AG20443 (cell line): Measurements from ENCODE around the gene KCNH5.

Experiments used
- DNase-seq: peaks from one replicate; pipeline ENCODE4 v3.0.0; 2012; ENCODE audit warnings: low spot score, mixed read lengths

The KCNH5 gene

GRCh38 chr14:62988967-62989366 is 56.3 kb downstream of the KCNH5 start:
- no peak for DNase-seq

GRCh38 chr14:62983821-62984220 is 61.4 kb downstream of the KCNH5 start:
- no peak for DNase-seq

- no peak for DNase-seq
Observed at GRCh38 chr14:62980693-62981092, 64.6 kb downstream of the KCNH5 start.

GRCh38 chr14:62957562-62957961 is 87.7 kb downstream of the KCNH5 start:
- DNase-seq: peak; percentile 19

GRCh38 chr14:62956413-62956812 is 88.8 kb downstream of the KCNH5 start:
- DNase-seq: no peak

- no peak for DNase-seq
Observed at GRCh38 chr14:62954165-62954564, 91.1 kb downstream of the KCNH5 start.

GRCh38 chr14:62952226-62952625 is 93.0 kb downstream of the KCNH5 start:
- DNase-seq: no peak

- DNase-seq: no peak
Observed at GRCh38 chr14:62947301-62947700, 98.0 kb downstream of the KCNH5 start.

- no peak for DNase-seq
Observed at GRCh38 chr14:62946221-62946620, 99.0 kb downstream of the KCNH5 start.

- DNase-seq: no peak
Observed at GRCh38 chr14:62943202-62943601, 102.1 kb downstream of the KCNH5 start.

- no peak for DNase-seq
Observed at GRCh38 chr14:62939970-62940369, 105.3 kb downstream of the KCNH5 start.

GRCh38 chr14:62938778-62939177 is 106.5 kb downstream of the KCNH5 start:
- DNase-seq: no peak

GRCh38 chr14:62934439-62934838 is 110.8 kb downstream of the KCNH5 start:
- no peak for DNase-seq

GRCh38 chr14:62921466-62921865 is 123.8 kb downstream of the KCNH5 start:
- no peak for DNase-seq

- DNase-seq: no peak
Observed at GRCh38 chr14:62916551-62916950, 128.7 kb downstream of the KCNH5 start.

- DNase-seq: no peak
Observed at GRCh38 chr14:62914873-62915272, 130.4 kb downstream of the KCNH5 start.

- DNase-seq: no peak
Observed at GRCh38 chr14:62914025-62914424, 131.2 kb downstream of the KCNH5 start.

- DNase-seq: no peak
Observed at GRCh38 chr14:62908506-62908905, 136.8 kb downstream of the KCNH5 start.

GRCh38 chr14:62905566-62905965 is 139.7 kb downstream of the KCNH5 start:
- DNase-seq: no peak

GRCh38 chr14:62897771-62898170 is 147.5 kb downstream of the KCNH5 start:
- no peak for DNase-seq

- no peak for DNase-seq
Observed at GRCh38 chr14:62896932-62897456, 148.3 kb downstream of the KCNH5 start.

GRCh38 chr14:62894736-62895135 is 150.5 kb downstream of the KCNH5 start:
- DNase-seq: no peak

- DNase-seq: no peak
Observed at GRCh38 chr14:62889364-62889763, 155.9 kb downstream of the KCNH5 start.

- no peak for DNase-seq
Observed at GRCh38 chr14:62886461-62886860, 158.8 kb downstream of the KCNH5 start.

- DNase-seq: no peak
Observed at GRCh38 chr14:62885451-62885850, 159.8 kb downstream of the KCNH5 start.
